Prostate gland (tissue), 2 donors: ENCODE data around the gene ENPP5. TPM values are rescaled to one million over a fixed set of nuclear protein-coding genes. Genes with fewer than 3 reads are reported as not detected.

ENCODE experiments used
- DNase-seq: peaks from one replicate; pipeline ENCODE4 v3.0.0-alpha.2; 2019; ENCODE audit warnings: low spot score
- H3K27ac ChIP-seq, 2 donors: fragments of 200-600 bp; sonication (generic); 2 replicates each; pipeline ENCODE4 v1.5.1; 2017 to 2019
- H3K27me3 ChIP-seq: fragments of 200-600 bp; sonication (generic); replicated peaks from 2 replicates; pipeline ENCODE4 v1.5.1; 2019; ENCODE audit not compliant: insufficient read depth
- H3K36me3 ChIP-seq, 2 donors: fragments of 200-600 bp; sonication (generic); 1 replicate in 1 of 2; 2 replicates in 1 of 2; pipeline versions ENCODE4 v1.5.1 to v1.8.1; 2017 to 2019
- H3K4me1 ChIP-seq: fragments of 200-600 bp; sonication (generic); replicated peaks from 2 replicates; pipeline ENCODE4 v1.5.1; 2019
- H3K4me3 ChIP-seq, 2 donors: fragments of 200-600 bp; sonication (generic); 2 replicates each; pipeline ENCODE4 v1.5.1; 2017 to 2019
- H3K9me3 ChIP-seq: fragments of 200-600 bp; sonication (generic); 2 replicates; pipeline ENCODE4 v1.5.1; 2017
- POLR2A ChIP-seq: fragments of 450-650 bp; IDR thresholded peaks from one replicate; pipeline ENCODE4 v1.6.1; 2016; ENCODE audit warnings: antibody characterized with exemption, mild to moderate bottlenecking
- POLR2AphosphoS5 ChIP-seq: sonication (generic); formaldehyde crosslinking; IDR thresholded peaks from one replicate; pipeline ENCODE4 v1.6.1; 2017; ENCODE audit warnings: antibody characterized with exemption
- WGBS: methylation state at CpG from one replicate; pipeline ENCODE4 v1.1.5; 2018; 5-methylcytosine and 5-hydroxymethylcytosine counted together
- intact Hi-C: fragments of 100-400 bp; cut with DNase I; formaldehyde crosslinking; loops from one replicate; pipeline ENCODE4 v1.14.2; 2022
- total RNA-seq, 2 donors: library from RNA; depleted of rRNA; stranded (reverse); fragments of >200 nt; gene quantifications; one replicate each; pipeline ENCODE4 v1.1.0, GENCODE V29; 2016
- TF ChIP-seq, protein P1 (sequence below), 4 experiments: fragments of 200-600 bp in 2 of 4; fragments of 450-650 bp in 2 of 4; sonication (generic) in 2 of 4; IDR thresholded peaks; 1 replicate in 3 of 4; 2 replicates in 1 of 4; pipeline ENCODE4 v1.5.1; 2016 to 2019; ENCODE audit warnings: antibody characterized with exemption in 4 of 4, mild to moderate bottlenecking in 2 of 4, moderate library complexity in 2 of 4

Gene ENPP5
- total RNA-seq, 2 donors from 2014 or later: 45.7 to 90.1 TPM

DNA sequence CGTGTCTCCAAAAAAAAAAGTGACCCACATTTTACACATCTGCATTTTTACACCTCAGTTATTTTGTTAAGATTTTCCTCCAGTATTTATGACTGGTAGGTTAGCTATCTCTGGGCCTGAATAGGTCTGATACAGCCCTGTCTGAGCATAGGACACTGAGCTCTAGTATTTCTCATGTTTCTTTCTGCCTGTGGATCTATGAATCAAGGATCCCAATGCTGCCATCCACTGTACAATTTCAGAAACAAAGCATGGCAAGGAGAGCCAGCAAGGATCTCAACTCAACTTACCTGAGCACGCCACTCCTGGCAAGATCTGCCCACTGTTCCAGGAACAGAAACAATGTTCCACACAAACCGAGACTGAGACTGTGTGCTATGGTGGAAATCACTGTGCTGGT is 36.4 kb upstream of the ENPP5 start:
- intact Hi-C loops: no loop called here
- no peak overlapping the region for H3K4me3 ChIP-seq
- DNase-seq: no peak
- no peaks in the 10 kb centered on the region for H3K4me1 ChIP-seq
- no peaks in the 10 kb centered on the region for H3K27me3 ChIP-seq
- H3K9me3 ChIP-seq: no peaks in the 10 kb centered on the region
- TF ChIP-seq, protein P1, sequence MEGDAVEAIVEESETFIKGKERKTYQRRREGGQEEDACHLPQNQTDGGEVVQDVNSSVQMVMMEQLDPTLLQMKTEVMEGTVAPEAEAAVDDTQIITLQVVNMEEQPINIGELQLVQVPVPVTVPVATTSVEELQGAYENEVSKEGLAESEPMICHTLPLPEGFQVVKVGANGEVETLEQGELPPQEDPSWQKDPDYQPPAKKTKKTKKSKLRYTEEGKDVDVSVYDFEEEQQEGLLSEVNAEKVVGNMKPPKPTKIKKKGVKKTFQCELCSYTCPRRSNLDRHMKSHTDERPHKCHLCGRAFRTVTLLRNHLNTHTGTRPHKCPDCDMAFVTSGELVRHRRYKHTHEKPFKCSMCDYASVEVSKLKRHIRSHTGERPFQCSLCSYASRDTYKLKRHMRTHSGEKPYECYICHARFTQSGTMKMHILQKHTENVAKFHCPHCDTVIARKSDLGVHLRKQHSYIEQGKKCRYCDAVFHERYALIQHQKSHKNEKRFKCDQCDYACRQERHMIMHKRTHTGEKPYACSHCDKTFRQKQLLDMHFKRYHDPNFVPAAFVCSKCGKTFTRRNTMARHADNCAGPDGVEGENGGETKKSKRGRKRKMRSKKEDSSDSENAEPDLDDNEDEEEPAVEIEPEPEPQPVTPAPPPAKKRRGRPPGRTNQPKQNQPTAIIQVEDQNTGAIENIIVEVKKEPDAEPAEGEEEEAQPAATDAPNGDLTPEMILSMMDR (IDR thresholded peaks at IDR 0.05): no peak
- TF ChIP-seq POLR2A (no peak), POLR2AphosphoS5 (no peak)
- H3K27ac ChIP-seq: no peak overlapping the region
- 91% methylated on average over 3 of the region's 3 CpGs for WGBS
- H3K36me3 ChIP-seq: no peaks in the 10 kb centered on the region

DNA sequence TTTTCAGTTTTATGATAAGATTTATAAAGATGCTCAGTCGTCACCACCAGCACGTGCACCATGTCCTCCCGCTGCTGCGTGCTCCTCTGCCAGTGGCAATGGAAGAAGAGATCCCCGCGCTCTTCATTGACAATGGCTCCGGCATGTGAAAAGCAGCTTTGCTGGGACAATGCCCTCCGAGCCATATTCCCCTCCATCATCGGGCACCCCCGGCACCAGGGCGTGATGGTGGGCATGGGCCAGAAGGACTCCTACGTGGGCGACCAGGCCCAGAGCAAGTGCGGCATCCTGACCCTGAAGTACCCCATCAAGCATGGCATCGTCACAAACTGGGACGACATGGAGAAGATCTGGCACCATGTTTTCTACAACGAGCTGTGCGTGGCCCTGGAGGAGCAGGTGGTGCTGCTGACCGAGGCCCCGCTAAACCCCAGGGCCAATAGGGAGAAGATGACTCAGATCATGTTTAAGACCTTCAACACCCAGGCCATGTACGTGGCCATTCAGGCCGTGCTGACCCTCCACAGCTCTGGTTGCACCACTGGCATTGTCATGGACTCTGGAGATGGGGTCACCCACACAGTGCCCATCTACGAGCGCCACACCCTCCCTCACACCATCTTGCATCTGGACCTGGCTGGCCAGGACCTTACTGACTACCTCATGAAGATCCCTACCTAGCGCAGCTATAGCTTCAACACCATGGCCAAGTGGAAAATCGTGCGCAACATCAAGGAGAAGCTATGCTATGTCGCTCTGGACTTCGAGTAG is 34.3 kb upstream of the ENPP5 start:
- no peak for TF ChIP-seq POLR2A
- TF ChIP-seq POLR2AphosphoS5: no peak
- TF ChIP-seq, protein P1 (IDR thresholded peaks at IDR 0.05): no peak
- Histone ChIP-seq H3K27ac (no peak overlapping the region), H3K4me1 (no peaks in the 10 kb centered on the region), H3K4me3 (no peak overlapping the region), H3K9me3 (no peaks in the 10 kb centered on the region), H3K36me3 (no peaks in the 10 kb centered on the region), H3K27me3 (no peaks in the 10 kb centered on the region)
- 96% methylated on average over 29 of the region's 29 CpGs for WGBS
- intact Hi-C loops: no loop called here
- no peak for DNase-seq

DNA sequence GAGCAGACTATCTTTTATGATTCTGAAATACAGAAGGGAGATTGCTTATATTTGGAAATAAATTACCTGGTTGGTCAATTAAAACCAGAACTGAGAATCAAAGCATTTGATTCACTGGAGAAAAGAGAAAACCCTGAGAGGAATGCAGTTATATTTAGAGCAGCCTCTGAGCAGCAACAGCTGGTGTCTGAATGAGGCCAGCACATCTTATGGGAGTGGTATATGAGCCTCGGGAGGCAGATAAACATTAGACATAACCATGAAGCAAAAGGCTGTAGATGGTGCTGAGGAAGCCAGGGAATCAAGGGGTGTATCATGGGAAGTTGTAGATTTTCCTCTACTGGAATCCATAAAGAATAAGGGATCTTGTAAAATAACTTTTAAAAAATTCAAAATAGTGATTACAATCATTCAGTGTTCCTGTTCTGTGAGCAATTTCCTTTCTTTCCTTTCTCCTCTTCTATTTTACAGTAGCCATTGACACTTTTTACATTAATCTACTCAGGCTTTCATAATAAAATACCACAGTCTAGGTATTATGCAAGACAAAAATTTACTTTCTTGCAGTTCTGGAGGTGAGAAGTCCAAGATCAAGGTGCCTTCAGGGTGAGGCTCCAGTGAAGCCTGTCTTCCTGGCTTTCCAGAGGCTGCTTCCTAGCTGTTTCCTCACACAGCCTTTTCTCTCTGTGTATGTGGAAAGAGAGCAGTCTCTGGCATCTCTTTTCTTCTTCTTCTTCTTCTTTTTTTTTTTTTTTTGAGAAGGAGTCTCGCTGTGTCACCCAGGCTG is 32.8 kb upstream of the ENPP5 start:
- no peak for DNase-seq
- H3K36me3 ChIP-seq: no peaks in the 10 kb centered on the region
- H3K4me3 ChIP-seq: no peak overlapping the region
- H3K9me3 ChIP-seq: no peaks in the 10 kb centered on the region
- H3K27me3 ChIP-seq: no peaks in the 10 kb centered on the region
- TF ChIP-seq, protein P1 (IDR thresholded peaks at IDR 0.05): no peak
- TF ChIP-seq POLR2AphosphoS5 (no peak), POLR2A (no peak)
- intact Hi-C loops: no loop called here
- no peak overlapping the region for H3K27ac ChIP-seq
- 51% methylated on average over 2 of the region's 2 CpGs for WGBS
- no peaks in the 10 kb centered on the region for H3K4me1 ChIP-seq

DNA sequence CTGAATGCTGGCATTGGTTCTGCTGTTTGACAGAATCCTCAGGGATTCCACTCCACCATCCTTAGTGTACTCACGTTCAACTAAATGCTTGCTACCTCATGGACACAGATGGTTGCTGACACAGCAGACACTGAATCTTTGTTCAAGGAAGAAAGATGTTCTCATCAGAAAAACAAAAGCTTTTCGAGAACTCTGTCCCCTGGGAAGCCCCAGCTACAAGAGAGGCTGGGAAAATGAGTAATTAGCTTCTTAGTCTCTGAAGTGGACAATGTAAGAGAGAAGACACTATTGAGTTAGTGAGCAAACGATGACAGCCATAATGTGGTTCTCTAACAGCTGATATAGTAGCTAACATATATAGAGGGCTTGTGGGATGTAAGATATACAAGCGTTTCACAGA is 30.9 kb upstream of the ENPP5 start:
- Histone ChIP-seq H3K36me3 (no peaks in the 10 kb centered on the region), H3K4me3 (no peak overlapping the region), H3K27ac (no peak overlapping the region), H3K9me3 (no peaks in the 10 kb centered on the region), H3K4me1 (no peaks in the 10 kb centered on the region), H3K27me3 (no peaks in the 10 kb centered on the region)
- intact Hi-C loops: no loop called here
- 89% methylated on average over 4 of the region's 4 CpGs for WGBS
- DNase-seq: no peak
- no peak for TF ChIP-seq POLR2A
- no peak for TF ChIP-seq POLR2AphosphoS5
- TF ChIP-seq, protein P1 (IDR thresholded peaks at IDR 0.05): no peak
